Vagina (tissue), 2 donors: ENCODE results near the gene PKD2L1. TPM values are rescaled to one million over a fixed set of nuclear protein-coding genes. Genes with fewer than 3 reads are reported as not detected.

ENCODE experiments used
- DNase-seq, 2 donors: peaks; one replicate each; pipeline ENCODE4 v3.0.0-alpha.2; 2017; ENCODE audit errors: extremely low spot score in 2 of 2
- H3K27ac ChIP-seq: fragments of 200-600 bp; sonication (generic); one replicate; pipeline ENCODE4 v1.5.1; 2019
- H3K27me3 ChIP-seq: fragments of 200-600 bp; sonication (generic); one replicate; pipeline ENCODE4 v1.5.1; 2019
- H3K36me3 ChIP-seq, 2 donors: fragments of 200-600 bp; sonication (generic); one replicate each; pipeline ENCODE4 v1.5.1; 2017 to 2019
- H3K4me1 ChIP-seq: fragments of 200-600 bp; sonication (generic); one replicate; pipeline ENCODE4 v1.5.1; 2019
- H3K4me3 ChIP-seq, 2 donors: fragments of 200-600 bp; sonication (generic); 1 replicate in 1 of 2; 2 replicates in 1 of 2; pipeline ENCODE4 v1.5.1; 2016 to 2019
- H3K9me3 ChIP-seq: fragments of 200-600 bp; sonication (generic); one replicate; pipeline ENCODE4 v1.5.1; 2019
- POLR2A ChIP-seq, 2 donors: fragments of 450-650 bp; IDR thresholded peaks; one replicate each; pipeline ENCODE4 v1.6.1; 2017; ENCODE audit warnings: antibody characterized with exemption in 2 of 2, mild to moderate bottlenecking in 2 of 2, moderate library complexity in 2 of 2
- POLR2AphosphoS5 ChIP-seq, 2 donors: sonication (generic); formaldehyde crosslinking; IDR thresholded peaks; one replicate each; pipeline ENCODE4 v1.9.0; 2017; ENCODE audit warnings: antibody characterized with exemption in 2 of 2, mild to moderate bottlenecking in 2 of 2, low read depth in 1 of 2; ENCODE audit not compliant: insufficient read depth in 1 of 2
- intact Hi-C: fragments of 100-400 bp; cut with DNase I; formaldehyde crosslinking; loops from one replicate; pipeline ENCODE4 v1.15.1; 2023
- total RNA-seq: library from RNA; depleted of rRNA; stranded (reverse); fragments of >200 nt; gene quantifications from one replicate; pipeline ENCODE4 v1.2.3, GENCODE V29; 2016
- TF ChIP-seq, protein P1 (sequence below), 3 experiments: fragments of 450-650 bp in 2 of 3; fragments of 200-600 bp in 1 of 3; sonication (generic) in 1 of 3; IDR thresholded peaks; one replicate each; pipeline ENCODE4 v1.5.1; 2017 to 2019; ENCODE audit warnings: antibody characterized with exemption in 3 of 3, mild to moderate bottlenecking in 2 of 3, moderate library complexity in 2 of 3

Gene PKD2L1
- total RNA-seq, 1 donor from 2014 or later, result not detected

DNA sequence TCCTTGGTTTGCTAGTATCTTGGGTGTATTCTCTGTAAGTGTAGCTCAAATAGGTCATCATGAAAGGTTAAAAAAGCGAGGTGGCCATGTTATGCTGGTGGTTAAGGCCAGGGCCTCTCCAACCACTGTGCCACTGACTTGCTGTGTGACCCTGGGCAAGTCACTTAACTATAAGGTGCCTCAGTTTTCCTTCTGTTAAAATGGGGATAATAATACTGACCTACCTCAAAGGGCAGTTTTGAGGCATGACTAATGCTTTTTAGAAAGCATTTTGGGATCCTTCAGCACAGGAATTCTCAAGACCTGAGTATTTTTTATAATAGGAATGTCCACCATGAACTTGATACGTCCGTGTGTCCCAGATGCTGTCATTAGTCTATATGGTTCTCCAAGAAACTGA, 34.1 kb upstream of the PKD2L1 start:
- no peak overlapping the region for H3K27ac ChIP-seq
- TF ChIP-seq POLR2A (IDR thresholded peaks at IDR 0.05) (no peak), POLR2AphosphoS5 (IDR thresholded peaks at IDR 0.05; ENCODE audit: insufficient read depth in 1 of 2, low read depth in 1 of 2) (no peak)
- TF ChIP-seq, protein P1, sequence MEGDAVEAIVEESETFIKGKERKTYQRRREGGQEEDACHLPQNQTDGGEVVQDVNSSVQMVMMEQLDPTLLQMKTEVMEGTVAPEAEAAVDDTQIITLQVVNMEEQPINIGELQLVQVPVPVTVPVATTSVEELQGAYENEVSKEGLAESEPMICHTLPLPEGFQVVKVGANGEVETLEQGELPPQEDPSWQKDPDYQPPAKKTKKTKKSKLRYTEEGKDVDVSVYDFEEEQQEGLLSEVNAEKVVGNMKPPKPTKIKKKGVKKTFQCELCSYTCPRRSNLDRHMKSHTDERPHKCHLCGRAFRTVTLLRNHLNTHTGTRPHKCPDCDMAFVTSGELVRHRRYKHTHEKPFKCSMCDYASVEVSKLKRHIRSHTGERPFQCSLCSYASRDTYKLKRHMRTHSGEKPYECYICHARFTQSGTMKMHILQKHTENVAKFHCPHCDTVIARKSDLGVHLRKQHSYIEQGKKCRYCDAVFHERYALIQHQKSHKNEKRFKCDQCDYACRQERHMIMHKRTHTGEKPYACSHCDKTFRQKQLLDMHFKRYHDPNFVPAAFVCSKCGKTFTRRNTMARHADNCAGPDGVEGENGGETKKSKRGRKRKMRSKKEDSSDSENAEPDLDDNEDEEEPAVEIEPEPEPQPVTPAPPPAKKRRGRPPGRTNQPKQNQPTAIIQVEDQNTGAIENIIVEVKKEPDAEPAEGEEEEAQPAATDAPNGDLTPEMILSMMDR (IDR thresholded peaks at IDR 0.05), result no peak
- intact Hi-C loops, result no loop called here

GRCh38 chr10:100362570-100363496, 32.8 kb upstream of the PKD2L1 start:
- H3K27me3 ChIP-seq, result no peaks in the 10 kb centered on the region
- H3K9me3 ChIP-seq, result no peaks in the 10 kb centered on the region
- intact Hi-C loops, result no loop called here
- no peak overlapping the region for H3K4me3 ChIP-seq
- peaks cover 13% of the 10 kb centered on the region for H3K4me1 ChIP-seq
- H3K27ac ChIP-seq, result no peak overlapping the region
- DNase-seq, result no peak
- H3K36me3 ChIP-seq, result peaks cover 0 to 3% of the 10 kb centered on the region in 2 donors
- TF ChIP-seq POLR2AphosphoS5 (IDR thresholded peaks at IDR 0.05; ENCODE audit: insufficient read depth in 1 of 2, low read depth in 1 of 2), result no peak
- TF ChIP-seq, protein P1 (IDR thresholded peaks at IDR 0.05), result no peak
- no peak for TF ChIP-seq POLR2A (IDR thresholded peaks at IDR 0.05)

More for the DNA sequence above, 34.1 kb upstream of the PKD2L1 start:
- no peak for DNase-seq
- peaks cover 13% of the 10 kb centered on the region for H3K4me1 ChIP-seq
- H3K27me3 ChIP-seq, result no peaks in the 10 kb centered on the region
- H3K4me3 ChIP-seq, result no peak overlapping the region
- peaks cover 0 to 3% of the 10 kb centered on the region in 2 donors for H3K36me3 ChIP-seq
- no peaks in the 10 kb centered on the region for H3K9me3 ChIP-seq

- Histone ChIP-seq H3K27me3 (no peaks in the 10 kb centered on the region), H3K4me1 (peaks cover 10% of the 10 kb centered on the region), H3K9me3 (no peaks in the 10 kb centered on the region), H3K4me3 (no peak overlapping the region), H3K36me3 (peaks cover 0 to 3% of the 10 kb centered on the region in 2 donors), H3K27ac (no peak overlapping the region)
- intact Hi-C loops, result no loop called here
- no peak for DNase-seq
- TF ChIP-seq POLR2AphosphoS5 (IDR thresholded peaks at IDR 0.05; ENCODE audit: insufficient read depth in 1 of 2, low read depth in 1 of 2) (no peak), POLR2A (IDR thresholded peaks at IDR 0.05) (no peak)
- TF ChIP-seq, protein P1 (IDR thresholded peaks at IDR 0.05), result no peak
Observed at GRCh38 chr10:100360234-100360633, 30.2 kb upstream of the PKD2L1 start.

DNA sequence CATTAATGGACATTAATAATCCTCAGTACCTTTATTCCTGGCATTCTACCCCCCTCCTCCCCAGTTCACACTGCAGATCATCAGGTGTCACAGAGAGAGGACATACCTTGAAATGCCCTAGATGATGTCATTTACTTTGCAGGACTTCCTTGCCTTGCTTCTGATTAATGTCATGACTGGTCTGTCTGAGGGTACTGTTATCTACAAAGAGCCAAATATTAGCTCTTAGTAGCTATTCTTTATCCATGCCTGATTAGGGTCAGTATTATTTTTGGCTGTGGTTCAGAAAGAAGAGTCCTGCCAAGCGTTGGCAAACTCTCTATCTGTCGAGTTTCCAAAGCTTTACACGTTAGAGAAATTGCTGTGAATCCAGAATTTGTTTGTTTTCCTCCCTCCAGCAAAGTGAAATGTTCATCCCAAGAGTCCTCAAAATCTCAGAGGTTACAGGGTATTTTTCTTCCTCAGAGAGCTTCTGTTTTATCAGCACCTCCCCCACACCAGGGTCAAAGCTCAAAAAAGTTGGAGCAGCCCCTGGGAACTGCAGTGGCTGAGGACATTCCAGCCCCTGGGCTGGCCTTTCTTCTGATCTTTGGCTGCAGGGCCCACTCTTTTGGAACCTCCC, 29.6 kb upstream of the PKD2L1 start:
- intact Hi-C loops, result no loop called here
- Histone ChIP-seq H3K27me3 (no peaks in the 10 kb centered on the region), H3K36me3 (peaks cover 0 to 3% of the 10 kb centered on the region in 2 donors), H3K9me3 (no peaks in the 10 kb centered on the region), H3K4me3 (no peak overlapping the region), H3K4me1 (peaks cover 4% of the 10 kb centered on the region), H3K27ac (no peak overlapping the region)
- no peak for TF ChIP-seq POLR2A (IDR thresholded peaks at IDR 0.05)
- no peak for DNase-seq

DNA sequence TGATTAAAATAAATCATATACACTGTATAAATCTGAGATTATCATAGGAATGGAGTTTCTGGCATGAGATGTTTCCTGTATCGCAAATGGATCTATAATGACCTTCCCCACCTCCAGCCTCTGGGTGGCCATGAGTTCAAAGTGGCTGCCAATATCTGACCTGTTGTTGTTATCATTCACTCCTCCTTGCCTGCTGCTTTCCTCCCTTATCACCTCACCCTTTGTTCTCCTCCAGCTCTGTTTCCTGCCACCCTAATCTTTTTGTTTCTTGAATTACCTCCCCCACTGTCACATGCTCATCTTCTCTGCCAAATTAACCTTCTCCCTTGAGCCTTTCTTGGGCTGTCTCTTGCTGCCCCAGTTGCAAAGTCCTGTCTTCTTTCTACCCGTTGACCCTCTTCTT, 29.0 kb upstream of the PKD2L1 start:
- peaks cover 0 to 7% of the 10 kb centered on the region in 2 donors for H3K36me3 ChIP-seq

More for the DNA sequence above, 29.0 kb upstream of the PKD2L1 start:
- intact Hi-C loops, result no loop called here
- H3K4me1 ChIP-seq, result no peaks in the 10 kb centered on the region
- H3K27me3 ChIP-seq, result no peaks in the 10 kb centered on the region
- no peak for TF ChIP-seq POLR2AphosphoS5 (IDR thresholded peaks at IDR 0.05; ENCODE audit: insufficient read depth in 1 of 2, low read depth in 1 of 2)
- no peak for TF ChIP-seq POLR2A (IDR thresholded peaks at IDR 0.05)
- TF ChIP-seq, protein P1 (IDR thresholded peaks at IDR 0.05), result no peak
- H3K27ac ChIP-seq, result no peak overlapping the region
- H3K4me3 ChIP-seq, result no peak overlapping the region
- no peak for DNase-seq
- no peaks in the 10 kb centered on the region for H3K9me3 ChIP-seq
